KOPT-K1 (cell line): ENCODE measurements around the gene EIPR1.

Source experiments
- H3K27ac ChIP-seq: fragments of 200-600 bp; sonication (generic); 2 replicates; pipeline ENCODE4 v1.5.1; 2016; ENCODE audit warnings: antibody characterized with exemption, mild to moderate bottlenecking, low read depth, low read length; ENCODE audit not compliant: poor library complexity, severe bottlenecking
- H3K36me3 ChIP-seq: fragments of 200-600 bp; sonication (generic); 2 replicates; pipeline ENCODE4 v1.5.1; 2017; ENCODE audit warnings: antibody characterized with exemption, mild to moderate bottlenecking, low read length, moderate library complexity; ENCODE audit not compliant: insufficient read depth
- H3K9me3 ChIP-seq: fragments of 200-600 bp; sonication (generic); 2 replicates; pipeline ENCODE4 v1.5.1; 2017; ENCODE audit warnings: antibody characterized with exemption, low read length, mild to moderate bottlenecking; ENCODE audit not compliant: insufficient read depth, poor library complexity, severe bottlenecking

Gene EIPR1

DNA sequence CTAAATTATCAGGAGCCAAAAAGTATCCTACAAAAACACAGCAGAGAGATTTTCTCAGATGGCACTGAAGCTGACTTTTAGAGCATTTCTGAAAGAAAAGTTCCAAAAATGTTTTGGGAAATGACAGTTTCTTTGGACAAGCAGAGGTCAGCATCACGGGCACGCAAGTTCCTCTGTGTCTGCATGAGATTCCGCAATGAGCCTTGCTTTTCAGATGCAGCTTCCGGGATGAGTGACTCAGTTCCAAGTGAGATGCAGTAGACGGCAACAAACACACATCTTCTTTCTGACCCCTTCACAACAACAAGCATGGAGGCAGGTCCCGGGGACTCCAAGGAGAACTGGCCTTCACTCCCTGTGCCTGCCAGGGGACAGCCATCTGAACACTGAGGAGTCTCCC lies 76.6 kb downstream of the EIPR1 start:
- H3K36me3 ChIP-seq, result peaks cover 40% of the 10 kb centered on the region
- H3K9me3 ChIP-seq, result no peaks in the 10 kb centered on the region
- H3K27ac ChIP-seq, result no peak overlapping the region

DNA sequence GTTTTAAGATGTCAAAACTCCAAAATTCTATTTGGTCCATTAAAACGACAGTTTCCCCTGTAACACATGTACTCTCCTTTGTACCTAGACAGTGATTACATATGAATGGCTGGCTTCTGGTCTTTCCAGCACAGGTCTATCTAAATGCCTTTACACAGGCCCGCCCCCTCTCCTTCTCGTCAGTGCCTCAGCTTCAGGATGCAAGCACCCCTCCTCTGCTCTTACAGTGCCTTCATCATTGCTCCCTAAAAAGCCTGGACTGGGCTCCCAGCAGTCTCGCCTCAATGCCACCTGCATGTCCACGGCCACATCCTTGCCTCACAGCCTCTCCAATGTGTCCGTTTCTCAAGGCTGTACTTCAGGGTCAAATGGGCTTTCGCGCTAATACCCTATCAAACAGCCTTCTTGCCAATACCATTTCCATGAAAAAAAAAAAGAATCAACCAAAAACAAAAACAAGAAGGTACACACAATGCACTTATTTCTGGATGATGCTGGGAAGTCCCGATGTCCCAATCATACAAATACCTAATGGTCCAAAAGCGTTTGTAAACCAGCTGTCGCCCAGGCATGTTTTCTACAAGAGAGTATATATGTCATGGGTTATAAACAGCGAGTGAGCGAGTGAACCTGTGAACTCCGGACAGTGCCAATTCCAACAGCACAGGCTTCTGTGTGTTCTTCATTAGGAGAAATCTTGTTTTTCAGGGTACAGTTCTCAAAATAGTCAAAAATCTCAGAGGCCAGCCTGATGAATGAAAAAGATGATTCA lies 77.2 kb downstream of the EIPR1 start:
- H3K36me3 ChIP-seq, result peaks cover 40% of the 10 kb centered on the region
- no peak overlapping the region for H3K27ac ChIP-seq

DNA sequence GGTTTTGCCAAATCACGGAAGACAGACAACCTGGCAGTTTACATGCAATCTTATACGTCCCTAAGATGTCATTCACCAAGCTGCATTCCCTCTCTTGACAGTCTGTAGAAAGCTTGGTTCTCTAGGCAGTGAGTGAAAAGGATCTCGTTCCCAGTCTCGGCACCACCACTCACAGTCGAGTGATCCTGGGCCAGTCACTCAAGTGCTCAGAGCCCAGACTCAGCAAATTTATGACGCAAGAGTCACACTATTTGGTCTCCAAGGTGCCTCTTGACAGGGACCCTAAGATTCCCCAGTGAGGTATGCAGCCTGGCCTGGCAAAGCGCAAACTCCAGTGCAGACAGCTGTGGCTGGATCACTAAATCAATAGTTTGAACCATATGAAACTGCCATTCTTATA lies 77.9 kb downstream of the EIPR1 start:
- Histone ChIP-seq H3K27ac (no peak overlapping the region), H3K36me3 (peaks cover 40% of the 10 kb centered on the region), H3K9me3 (no peaks in the 10 kb centered on the region)

More for the DNA sequence above, 77.2 kb downstream of the EIPR1 start:
- H3K9me3 ChIP-seq, result no peaks in the 10 kb centered on the region

DNA sequence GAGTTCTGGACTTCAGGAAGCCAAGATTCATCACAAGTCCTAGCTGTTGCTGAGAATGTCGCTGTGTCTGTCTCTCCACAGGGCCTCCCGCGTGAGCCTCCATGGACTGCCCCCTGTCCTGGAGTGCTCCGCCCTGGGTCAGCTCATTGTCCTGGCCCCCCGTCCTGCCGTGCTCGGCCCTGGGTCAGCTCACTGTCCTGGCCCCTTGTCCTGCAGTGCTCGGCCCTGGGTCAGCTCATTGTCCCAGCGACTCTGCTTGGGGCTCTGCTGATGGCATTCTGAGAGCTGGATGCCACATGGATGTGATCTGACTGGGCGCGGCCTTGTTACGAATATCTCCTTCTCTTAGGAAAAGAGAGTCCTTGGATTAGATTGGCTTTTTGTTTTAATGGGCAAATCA lies 78.5 kb downstream of the EIPR1 start:
- Histone ChIP-seq H3K9me3 (no peaks in the 10 kb centered on the region), H3K27ac (no peak overlapping the region), H3K36me3 (peaks cover 40% of the 10 kb centered on the region)

DNA sequence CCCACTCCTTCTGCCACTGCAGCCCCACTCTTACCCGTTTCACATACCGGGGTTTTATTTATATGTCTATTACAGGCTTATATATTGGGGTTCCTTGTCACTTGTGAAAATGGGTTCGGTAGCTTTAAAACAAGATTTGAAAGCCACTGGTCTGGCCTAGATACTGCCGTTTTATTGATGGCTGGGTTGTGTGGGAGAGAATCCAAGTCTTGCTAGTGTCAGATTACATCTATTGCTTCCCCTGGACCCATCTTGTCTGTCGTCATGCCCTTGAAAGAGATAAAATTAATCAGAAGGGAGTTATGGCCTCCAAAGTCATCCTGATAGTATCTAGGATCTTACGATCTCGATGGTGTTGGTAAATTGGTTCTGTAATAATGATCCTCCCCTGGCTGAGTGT lies 79.4 kb downstream of the EIPR1 start:
- no peak overlapping the region for H3K27ac ChIP-seq
- H3K36me3 ChIP-seq, result peaks cover 38% of the 10 kb centered on the region
- no peaks in the 10 kb centered on the region for H3K9me3 ChIP-seq

DNA sequence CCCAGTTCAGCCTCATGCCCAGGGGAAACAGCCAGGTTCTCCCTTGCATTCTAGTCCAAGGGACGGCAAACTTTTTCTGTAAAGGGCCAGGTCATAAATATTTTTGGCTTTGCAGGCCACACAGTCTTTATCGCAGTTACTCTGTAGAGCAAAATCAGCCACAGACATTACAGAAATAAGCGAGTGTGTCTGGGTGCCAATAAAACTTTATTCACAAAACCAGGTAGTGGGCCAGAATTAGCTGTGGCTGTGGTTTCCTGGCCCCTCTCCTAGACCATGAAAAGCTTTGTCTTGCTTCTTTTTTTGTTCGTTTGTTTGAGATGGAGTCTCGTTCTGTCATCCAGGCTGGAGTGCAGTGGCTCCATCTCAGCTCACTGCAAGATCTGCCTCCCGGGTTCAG lies 80.1 kb downstream of the EIPR1 start:
- peaks cover 32% of the 10 kb centered on the region for H3K36me3 ChIP-seq
- no peaks in the 10 kb centered on the region for H3K9me3 ChIP-seq

DNA sequence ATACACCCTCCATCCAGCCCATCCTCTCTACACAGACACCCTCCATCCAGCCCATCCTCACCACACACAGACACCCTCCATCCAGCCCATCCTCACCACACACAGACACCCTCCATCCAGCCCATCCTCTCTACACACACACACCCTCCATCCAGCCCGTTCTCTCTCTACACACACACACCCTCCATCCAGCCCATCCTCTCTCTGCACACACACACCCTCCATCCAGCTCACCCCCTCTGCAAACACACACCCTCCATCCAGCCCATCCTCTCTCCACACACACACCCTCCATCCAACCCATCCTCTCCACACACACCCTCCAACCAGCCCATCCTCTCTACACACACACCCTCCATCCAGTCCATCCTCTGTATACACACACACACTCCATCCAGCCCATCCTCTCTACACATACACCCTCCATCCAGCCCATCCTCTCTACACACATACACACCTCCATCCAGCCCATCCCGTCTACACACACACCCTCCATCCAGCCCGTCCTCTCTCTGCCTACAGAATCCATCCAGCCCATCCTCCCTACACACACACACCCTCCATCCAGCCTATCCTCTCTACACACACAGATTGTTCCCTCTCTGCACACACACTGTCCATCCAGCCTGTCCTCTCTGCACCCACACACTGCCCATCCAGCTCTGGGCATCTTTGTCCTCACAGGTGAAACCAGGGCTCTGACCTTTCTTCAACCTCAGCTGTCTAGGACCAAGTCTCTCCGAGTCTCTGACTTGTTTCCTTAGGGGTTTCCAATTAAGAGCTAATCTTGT lies 81.2 kb downstream of the EIPR1 start:
- Histone ChIP-seq H3K27ac (no peak overlapping the region), H3K36me3 (peaks cover 22% of the 10 kb centered on the region)

More for the DNA sequence above, 80.1 kb downstream of the EIPR1 start:
- no peak overlapping the region for H3K27ac ChIP-seq

DNA sequence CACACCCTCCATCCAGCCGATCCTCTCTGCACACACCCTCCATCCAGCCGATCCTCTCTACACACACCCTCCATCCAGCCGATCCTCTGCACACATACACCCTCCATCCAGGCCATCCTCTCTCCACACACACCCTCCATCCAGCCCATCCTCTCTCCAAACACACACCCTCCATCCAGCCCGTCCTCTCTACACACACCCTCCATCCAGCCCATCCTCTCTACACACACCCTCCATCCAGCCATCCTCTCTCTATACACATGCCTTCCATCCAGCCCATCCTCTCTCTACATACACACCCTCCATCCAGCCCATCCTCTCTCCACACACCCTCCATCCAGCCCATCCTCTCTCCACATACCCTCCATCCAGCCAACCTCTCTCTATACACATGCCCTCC lies 83.1 kb downstream of the EIPR1 start:
- Histone ChIP-seq H3K27ac (no peak overlapping the region), H3K36me3 (peaks cover 10% of the 10 kb centered on the region; the same call in 1 of the 2 replicates), H3K9me3 (no peaks in the 10 kb centered on the region)

More for the DNA sequence above, 81.2 kb downstream of the EIPR1 start:
- H3K9me3 ChIP-seq, result no peaks in the 10 kb centered on the region

DNA sequence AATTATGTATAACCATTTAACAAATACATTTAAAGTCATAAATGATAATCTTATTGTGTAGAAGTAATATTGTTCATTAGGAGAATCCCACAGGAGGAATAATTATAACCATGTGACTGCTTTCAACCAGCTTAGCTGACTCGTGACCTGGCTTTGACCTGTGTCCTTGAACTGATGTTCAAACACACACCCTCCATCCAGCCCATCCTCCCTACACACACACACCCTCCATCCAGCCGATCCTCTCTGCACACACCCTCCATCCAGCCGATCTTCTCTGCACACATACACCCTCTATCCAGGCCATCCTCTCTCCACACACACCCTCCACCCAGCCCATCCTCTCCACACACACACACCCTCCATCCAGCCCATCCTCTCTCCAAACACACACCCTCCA lies 83.5 kb downstream of the EIPR1 start:
- no peak overlapping the region for H3K27ac ChIP-seq
- H3K9me3 ChIP-seq, result no peaks in the 10 kb centered on the region
- peaks cover 10% of the 10 kb centered on the region; the same call in 1 of the 2 replicates for H3K36me3 ChIP-seq

DNA sequence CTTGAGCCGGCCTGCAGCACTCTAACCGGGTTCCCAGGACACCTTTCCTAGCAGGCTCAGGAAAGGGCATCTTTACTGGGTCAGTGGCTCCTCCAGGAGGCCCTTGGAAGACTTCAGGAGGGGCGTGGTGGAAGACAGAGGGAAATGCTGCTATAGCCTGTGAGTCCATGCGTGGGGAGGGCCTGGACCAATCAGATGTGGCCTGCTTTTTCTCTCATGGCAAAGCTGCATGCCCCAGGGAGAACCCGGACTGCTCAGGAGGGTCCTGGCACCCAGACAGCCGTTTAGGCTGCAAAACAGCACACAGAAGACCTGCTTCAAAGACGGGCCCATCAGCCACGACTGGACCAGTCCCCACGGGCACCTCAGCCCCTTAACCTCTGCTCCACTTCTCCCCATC lies 84.4 kb downstream of the EIPR1 start:
- Histone ChIP-seq H3K27ac (no peak overlapping the region), H3K9me3 (no peaks in the 10 kb centered on the region), H3K36me3 (peaks cover 2% of the 10 kb centered on the region; the same call in 1 of the 2 replicates)

DNA sequence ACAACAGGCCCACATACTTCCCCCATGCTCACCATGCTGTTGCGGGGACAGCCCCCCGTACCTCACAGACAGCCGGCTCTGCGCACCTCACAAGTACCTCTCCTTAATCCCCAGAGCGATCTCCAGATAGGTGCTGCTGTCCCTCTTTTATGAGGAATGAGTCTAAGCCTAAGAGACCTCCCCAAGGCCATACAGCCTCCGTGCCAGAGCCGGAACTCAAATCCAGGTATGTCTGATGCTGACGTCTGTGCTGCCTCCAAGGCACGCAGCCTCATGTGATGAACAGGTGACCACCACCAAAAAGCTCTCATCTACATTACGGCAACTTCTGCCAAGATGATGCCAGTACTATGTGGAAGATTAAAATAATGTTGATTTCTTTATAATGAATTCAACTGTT lies 85.2 kb downstream of the EIPR1 start:
- Histone ChIP-seq H3K27ac (no peak overlapping the region), H3K9me3 (no peaks in the 10 kb centered on the region), H3K36me3 (no peaks in the 10 kb centered on the region; the same call in 1 of the 2 replicates)

DNA sequence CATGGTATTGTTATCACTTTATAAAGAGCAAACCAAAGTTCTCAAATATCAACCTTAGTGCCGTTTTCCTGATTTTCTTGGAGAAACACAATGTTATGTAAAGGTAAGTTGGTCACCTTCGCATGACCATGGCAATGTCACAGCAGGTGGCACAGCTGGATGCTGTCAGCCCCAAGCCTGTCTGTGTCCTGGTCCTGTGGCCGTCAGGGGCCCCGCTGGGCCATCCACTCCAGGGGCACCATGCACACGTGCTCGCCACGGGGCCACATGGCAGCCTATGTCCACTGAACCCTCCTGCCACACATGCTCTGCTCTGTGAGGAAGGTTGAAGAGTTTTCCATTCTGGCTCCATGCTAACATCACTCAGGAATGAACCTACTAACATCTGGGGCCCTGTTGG lies 85.9 kb downstream of the EIPR1 start:
- H3K36me3 ChIP-seq, result no peaks in the 10 kb centered on the region; the same call in 1 of the 2 replicates
- H3K27ac ChIP-seq, result no peak overlapping the region
- no peaks in the 10 kb centered on the region for H3K9me3 ChIP-seq

DNA sequence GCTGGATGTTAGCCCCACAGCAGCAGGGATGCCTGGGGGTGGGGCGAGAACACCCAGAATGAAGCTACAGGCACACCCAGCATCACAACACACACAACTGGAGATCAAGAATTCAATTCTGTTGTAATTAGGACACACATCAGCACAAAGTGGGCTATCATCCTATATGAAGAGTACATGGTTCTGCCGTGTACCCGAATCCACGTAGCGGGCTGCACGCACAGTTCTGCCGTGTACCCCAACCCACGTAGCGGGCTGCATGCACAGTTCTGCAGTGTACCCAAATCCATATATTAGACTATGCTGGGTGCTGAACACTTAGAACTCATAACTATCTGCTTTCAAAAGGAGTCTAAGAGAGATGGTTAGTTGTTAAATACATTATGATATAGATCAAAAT lies 86.5 kb downstream of the EIPR1 start:
- H3K36me3 ChIP-seq, result no peaks in the 10 kb centered on the region; the same call in 1 of the 2 replicates
- no peak overlapping the region for H3K27ac ChIP-seq
- no peaks in the 10 kb centered on the region for H3K9me3 ChIP-seq

DNA sequence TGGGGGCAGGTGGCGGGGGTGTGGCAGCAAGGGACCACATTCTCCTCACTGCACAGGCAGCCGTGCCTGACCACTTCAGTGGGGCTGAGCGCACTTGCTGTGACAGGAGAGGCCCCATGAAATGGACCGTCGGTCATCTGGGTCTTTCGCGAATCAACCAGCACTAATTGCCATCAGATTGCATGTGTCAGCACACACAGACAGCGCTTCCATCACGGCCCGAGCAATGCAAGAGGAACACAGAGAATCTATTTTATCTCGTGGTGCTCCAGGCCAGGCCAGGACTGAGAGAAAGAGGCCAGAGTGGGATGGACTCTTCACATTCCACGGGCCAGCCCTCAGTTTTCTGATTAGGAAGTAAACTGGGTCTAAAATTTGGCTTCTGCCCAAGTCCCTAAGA lies 87.0 kb downstream of the EIPR1 start:
- Histone ChIP-seq H3K9me3 (no peaks in the 10 kb centered on the region), H3K36me3 (no peaks in the 10 kb centered on the region; the same call in 1 of the 2 replicates), H3K27ac (no peak overlapping the region)

DNA sequence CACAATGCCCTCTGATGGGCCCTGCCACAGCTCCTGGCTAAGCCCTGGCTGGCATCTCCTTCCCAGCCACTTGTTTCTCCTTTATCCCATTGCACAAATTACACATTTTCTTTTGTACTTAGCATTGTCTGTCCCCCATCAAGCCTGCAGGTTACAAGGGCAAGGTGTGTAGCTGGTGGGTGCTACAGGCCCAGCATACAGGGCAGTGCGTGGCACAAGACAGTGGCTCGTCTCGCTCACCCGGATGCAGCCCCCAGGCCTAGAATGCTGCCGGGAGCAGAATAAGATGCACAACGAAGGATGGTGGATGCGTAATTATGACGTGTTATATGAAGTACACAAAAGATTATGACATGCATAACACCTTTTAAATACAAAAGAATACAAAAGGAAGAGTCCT lies 87.6 kb downstream of the EIPR1 start:
- Histone ChIP-seq H3K36me3 (no peaks in the 10 kb centered on the region; the same call in 1 of the 2 replicates), H3K9me3 (no peaks in the 10 kb centered on the region), H3K27ac (no peak overlapping the region)
